Measurements from ENCODE around the gene SNX7. TPM values are rescaled to one million over a fixed set of nuclear protein-coding genes. Genes with fewer than 3 reads are reported as not detected.

The SNX7 gene
- total RNA-seq, 3 donors from 2014 or later = 38.0 to 45.1 (median 43.5) TPM

- no peak for DNase-seq
- Histone ChIP-seq H3K9me3 (no peaks in the 10 kb centered on the region), H3K4me1 (ENCODE audit: low read depth) (no peaks in the 10 kb centered on the region), H3K36me3 (ENCODE audit: low read depth) (no peaks in the 10 kb centered on the region), H3K4me3 (no peak overlapping the region)
- TF ChIP-seq CTCF (IDR thresholded peaks at IDR 0.05) = no peak
- intact Hi-C loops (cut with DNase I, micrococcal nuclease) = no loop called here
- peak; percentile 52 for ATAC-seq
Observed at GRCh38 chr1:98732985-98733781, 71.7 kb downstream of the SNX7 start.

- intact Hi-C loops (cut with DNase I, micrococcal nuclease) = no loop called here
- Histone ChIP-seq H3K4me3 (no peak overlapping the region), H3K4me1 (ENCODE audit: low read depth) (no peaks in the 10 kb centered on the region), H3K36me3 (ENCODE audit: low read depth) (no peaks in the 10 kb centered on the region), H3K9me3 (no peaks in the 10 kb centered on the region)
- ATAC-seq (no peak), DNase-seq (no peak)
- TF ChIP-seq CTCF (IDR thresholded peaks at IDR 0.05) = no peak
Observed at GRCh38 chr1:98733782-98734112, 72.2 kb downstream of the SNX7 start.

GRCh38 chr1:98735756-98736155 is 74.2 kb downstream of the SNX7 start:
- Histone ChIP-seq H3K4me1 (ENCODE audit: low read depth) (no peaks in the 10 kb centered on the region), H3K36me3 (ENCODE audit: low read depth) (no peaks in the 10 kb centered on the region), H3K9me3 (no peaks in the 10 kb centered on the region), H3K4me3 (no peak overlapping the region)
- no peak for TF ChIP-seq CTCF (IDR thresholded peaks at IDR 0.05)
- DNase-seq (no peak), ATAC-seq (no peak)
- intact Hi-C loops (cut with DNase I, micrococcal nuclease) = no loop called here

GRCh38 chr1:98737835-98738234 is 76.3 kb downstream of the SNX7 start:
- no peak for TF ChIP-seq CTCF (IDR thresholded peaks at IDR 0.05)
- ATAC-seq (no peak), DNase-seq (no peak)
- Histone ChIP-seq H3K4me3 (no peak overlapping the region), H3K9me3 (no peaks in the 10 kb centered on the region), H3K4me1 (ENCODE audit: low read depth) (no peaks in the 10 kb centered on the region), H3K36me3 (ENCODE audit: low read depth) (no peaks in the 10 kb centered on the region)
- intact Hi-C loops (cut with DNase I, micrococcal nuclease) = no loop called here

GRCh38 chr1:98739762-98740161 is 78.2 kb downstream of the SNX7 start:
- H3K9me3 ChIP-seq = no peaks in the 10 kb centered on the region
- no peak overlapping the region for H3K4me3 ChIP-seq
- DNase-seq (no peak), ATAC-seq (no peak)
- H3K36me3 ChIP-seq (ENCODE audit: low read depth) = no peaks in the 10 kb centered on the region
- intact Hi-C loops (cut with DNase I, micrococcal nuclease) = no loop called here
- H3K4me1 ChIP-seq (ENCODE audit: low read depth) = no peaks in the 10 kb centered on the region
- no peak for TF ChIP-seq CTCF (IDR thresholded peaks at IDR 0.05)

GRCh38 chr1:98741164-98741563 is 79.6 kb downstream of the SNX7 start:
- Histone ChIP-seq H3K9me3 (no peaks in the 10 kb centered on the region), H3K4me1 (ENCODE audit: low read depth) (no peaks in the 10 kb centered on the region), H3K4me3 (no peak overlapping the region), H3K36me3 (ENCODE audit: low read depth) (no peaks in the 10 kb centered on the region)
- TF ChIP-seq CTCF (IDR thresholded peaks at IDR 0.05) = no peak
- DNase-seq = no peak
- intact Hi-C loops (cut with DNase I, micrococcal nuclease) = no loop called here
- no peak for ATAC-seq

Data from mucosa of descending colon (tissue), 3 donors.